Umbilical cord (tissue), 1 donor: ENCODE data around the gene PCDHB8. TPM values are rescaled to one million over a fixed set of nuclear protein-coding genes. Genes with fewer than 3 reads are reported as not detected.

Experiments
- total RNA-seq: library from RNA; depleted of rRNA; stranded (reverse); fragments of >200 nt; gene quantifications from one replicate; pipeline ENCODE4 v1.2.3, GENCODE V29; 2014; ENCODE audit warnings: low replicate concordance; ENCODE audit not compliant: insufficient read depth

Gene PCDHB8
- total RNA-seq, 1 donor from 2014 or later, result 0.72 TPM

Other genes with a start within 250 kb of the PCDHB8 start
- 3.4 TPM for gene PCDHAC2, start 211.3 kb upstream of the PCDHB8 start, total RNA-seq
- gene PCDHB1, start 126.4 kb upstream of the PCDHB8 start, total RNA-seq, result 0.24 TPM
- 6.5 TPM for gene PCDHB2, start 83.2 kb upstream of the PCDHB8 start, total RNA-seq
- 0.72 TPM for gene PCDHB3, start 77.3 kb upstream of the PCDHB8 start, total RNA-seq
- gene PCDHB4, start 56.0 kb upstream of the PCDHB8 start, total RNA-seq, result 2.9 TPM
- gene PCDHB5, start 42.6 kb upstream of the PCDHB8 start, total RNA-seq, result 11.6 TPM
- 1.9 TPM for gene PCDHB6, start 27.7 kb upstream of the PCDHB8 start, total RNA-seq
- gene PCDHB7, start 5.1 kb upstream of the PCDHB8 start, total RNA-seq, result 3.6 TPM
- gene PCDHB16, start 4.6 kb downstream of the PCDHB8 start, total RNA-seq, result 4.1 TPM
- 1.9 TPM for gene PCDHB9, start 9.4 kb downstream of the PCDHB8 start, total RNA-seq
- 5.5 TPM for gene PCDHB10, start 14.6 kb downstream of the PCDHB8 start, total RNA-seq
- 5.1 TPM for gene PCDHB11, start 21.8 kb downstream of the PCDHB8 start, total RNA-seq
- 2.9 TPM for gene PCDHB12, start 30.9 kb downstream of the PCDHB8 start, total RNA-seq
- gene PCDHB13, start 36.1 kb downstream of the PCDHB8 start, total RNA-seq, result 1.7 TPM
- gene PCDHB14, start 45.6 kb downstream of the PCDHB8 start, total RNA-seq, result 12.3 TPM
- gene PCDHB15, start 67.6 kb downstream of the PCDHB8 start, total RNA-seq, result 3.4 TPM
- gene SLC25A2, start 126.3 kb downstream of the PCDHB8 start, total RNA-seq, result 1.9 TPM
- 58.7 TPM for gene TAF7, start 143.0 kb downstream of the PCDHB8 start, total RNA-seq
- gene PCDHGA1, start 152.7 kb downstream of the PCDHB8 start, total RNA-seq, result 0.96 TPM
- 4.6 TPM for gene PCDHGA2, start 161.0 kb downstream of the PCDHB8 start, total RNA-seq
- 2.2 TPM for gene PCDHGA3, start 166.0 kb downstream of the PCDHB8 start, total RNA-seq
- 1.7 TPM for gene PCDHGB1, start 172.3 kb downstream of the PCDHB8 start, total RNA-seq
- gene PCDHGA4, start 177.2 kb downstream of the PCDHB8 start, total RNA-seq, result 6.0 TPM
- gene PCDHGB2, start 182.2 kb downstream of the PCDHB8 start, total RNA-seq, result 4.6 TPM
- gene PCDHGA5, start 186.4 kb downstream of the PCDHB8 start, total RNA-seq, result 1.9 TPM
- gene PCDHGB3, start 192.5 kb downstream of the PCDHB8 start, total RNA-seq, result 11.8 TPM
- gene PCDHGA6, start 196.1 kb downstream of the PCDHB8 start, total RNA-seq, result 7.2 TPM
- gene PCDHGA7, start 205.0 kb downstream of the PCDHB8 start, total RNA-seq, result 7.0 TPM
- 18.3 TPM for gene PCDHGB4, start 209.9 kb downstream of the PCDHB8 start, total RNA-seq
- 3.9 TPM for gene PCDHGA8, start 214.8 kb downstream of the PCDHB8 start, total RNA-seq
- gene PCDHGB5, start 220.2 kb downstream of the PCDHB8 start, total RNA-seq, result 15.4 TPM
- gene PCDHGA9, start 225.0 kb downstream of the PCDHB8 start, total RNA-seq, result 11.1 TPM
- 9.1 TPM for gene PCDHGB6, start 230.2 kb downstream of the PCDHB8 start, total RNA-seq
- gene PCDHGA10, start 235.2 kb downstream of the PCDHB8 start, total RNA-seq, result 10.8 TPM
- gene PCDHGB7, start 239.9 kb downstream of the PCDHB8 start, total RNA-seq, result 13.2 TPM
- 7.9 TPM for gene PCDHGA11, start 243.3 kb downstream of the PCDHB8 start, total RNA-seq